NCI-H460 (cell line): ENCODE results near the gene TLX3. TPM values are rescaled to one million over a fixed set of nuclear protein-coding genes. Genes with fewer than 3 reads are reported as not detected.
"Not testable (repeated sequence)": the region's sequence is repeated elsewhere in the genome, so short reads cannot be mapped to it uniquely, and the experiment has no call there.

Experiments
- DNase-seq: peaks from one replicate; pipeline ENCODE4 v3.0.0-alpha.2; 2016; ENCODE audit warnings: low read depth; ENCODE audit errors: extremely low read depth
- polyA plus RNA-seq: library from polyadenylated mRNA; depleted of rRNA; stranded (reverse); fragments of >200 nt; gene quantifications from 2 replicates; pipeline ENCODE4 v1.2.3, GENCODE V29; 2014; cell fraction: nucleus; rRNA removed
- total RNA-seq: library from RNA; depleted of rRNA; stranded (reverse); fragments of >200 nt; shearing (Covaris generic); gene quantifications from 2 replicates; pipeline ENCODE4 v1.2.3, GENCODE V29; 2014; rRNA removed

The TLX3 gene
- total RNA-seq, result not detected in 2 replicates
- polyA plus RNA-seq, result not detected in 2 replicates

DNA sequence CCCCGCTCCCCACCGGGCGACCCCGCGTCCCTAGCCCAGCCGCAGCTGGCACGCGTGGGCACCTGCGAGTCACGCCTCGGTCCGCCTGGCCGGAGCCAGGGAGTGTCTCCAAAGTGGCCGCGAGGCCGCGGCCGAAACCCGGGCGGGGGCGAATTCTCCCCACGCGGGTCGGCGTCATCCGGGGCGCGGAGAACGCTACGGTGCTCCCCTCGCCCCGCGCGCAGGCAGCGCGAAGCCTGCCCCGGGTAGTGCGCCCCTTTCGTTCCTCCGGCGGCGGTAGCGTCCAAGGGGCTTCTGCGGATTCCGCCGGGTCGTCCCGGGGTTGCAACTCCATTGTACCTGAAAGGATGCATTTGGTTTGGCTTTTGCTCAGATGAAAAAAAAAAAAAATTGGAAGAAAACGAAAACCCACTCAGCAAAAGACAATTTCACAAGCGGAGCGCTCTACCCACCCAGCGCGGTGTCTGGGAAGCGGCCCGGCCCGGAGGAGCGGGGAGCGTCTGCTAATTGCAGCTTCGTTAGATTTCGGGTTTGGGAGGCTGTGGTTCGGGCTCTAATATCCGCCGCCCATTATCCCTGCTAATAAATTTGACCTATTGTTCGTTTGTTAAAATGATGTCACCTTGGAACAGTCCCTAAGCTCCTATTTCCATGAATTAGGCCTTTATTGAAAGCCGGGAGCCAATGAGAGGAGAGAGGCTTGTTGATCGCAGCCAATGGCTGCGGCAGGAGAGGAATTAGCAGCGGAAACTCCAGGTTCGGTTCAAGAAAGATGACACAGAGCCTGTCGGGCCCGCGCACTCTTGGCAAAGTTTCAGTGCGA is at the start of gene TLX3:
Gene TLX3 (plus strand): TSS at position 796 of the 823 bp plus-strand sequence. CDS start 118 bp downstream, outside the sequence.
- no peak for DNase-seq

DNA sequence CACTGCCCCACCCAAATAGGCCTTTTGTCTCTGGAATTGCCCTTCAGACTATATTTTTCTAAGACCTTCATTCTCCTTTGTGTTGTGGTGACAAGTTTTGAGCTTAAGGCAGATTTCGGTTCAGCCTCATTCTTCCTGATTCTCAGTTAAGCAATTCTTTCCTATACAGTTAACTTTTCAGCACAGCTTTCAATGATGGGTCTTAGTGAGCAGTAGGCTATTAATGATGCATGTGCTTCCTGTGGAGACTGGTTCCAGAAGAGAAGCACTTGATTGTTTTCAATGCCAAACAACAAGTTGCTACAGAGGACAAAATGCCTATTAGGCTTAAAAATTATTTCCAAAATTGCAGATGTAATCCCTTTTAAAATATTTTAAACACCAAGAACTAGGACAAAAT is 47.7 kb upstream of the TLX3 start:
- DNase-seq, result no peak

DNA sequence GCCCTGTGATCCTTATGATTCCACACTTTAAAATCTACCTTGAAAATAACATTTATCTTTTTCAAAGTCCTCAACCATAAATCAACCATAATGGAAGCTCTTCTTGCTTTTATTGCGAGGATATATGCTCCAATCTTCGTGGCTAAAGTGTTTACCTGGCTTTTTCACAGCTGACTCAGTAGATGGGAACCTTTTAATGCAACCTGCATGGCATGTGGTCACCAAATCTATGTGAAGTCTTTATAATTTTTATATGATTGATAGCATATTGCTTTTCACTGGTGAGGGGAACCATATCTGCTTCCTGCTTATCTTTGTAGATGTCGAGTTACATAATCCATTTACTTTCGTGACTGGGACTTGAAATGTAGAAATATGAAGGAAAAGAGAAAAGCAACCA is 47.1 kb upstream of the TLX3 start:
- no peak for DNase-seq

DNA sequence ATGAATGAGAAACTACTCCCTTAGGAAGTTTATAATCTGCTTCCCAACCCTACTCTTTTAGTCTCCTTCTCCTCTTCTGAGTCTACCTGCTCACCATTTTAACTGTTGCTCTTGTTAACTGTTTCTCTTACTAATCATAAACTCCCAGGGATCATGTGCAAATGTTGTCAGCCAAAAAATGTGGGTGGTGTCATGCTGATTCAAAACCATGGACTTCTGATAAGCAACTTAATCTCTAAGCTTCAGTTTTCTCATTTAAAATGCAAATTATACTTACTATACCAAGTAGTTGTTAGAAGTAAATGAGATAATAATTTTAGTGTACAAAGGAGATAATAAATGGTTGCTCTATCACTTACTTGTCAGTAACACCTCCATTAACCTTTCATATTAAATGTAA is 45.9 kb upstream of the TLX3 start:
- no peak for DNase-seq

DNA sequence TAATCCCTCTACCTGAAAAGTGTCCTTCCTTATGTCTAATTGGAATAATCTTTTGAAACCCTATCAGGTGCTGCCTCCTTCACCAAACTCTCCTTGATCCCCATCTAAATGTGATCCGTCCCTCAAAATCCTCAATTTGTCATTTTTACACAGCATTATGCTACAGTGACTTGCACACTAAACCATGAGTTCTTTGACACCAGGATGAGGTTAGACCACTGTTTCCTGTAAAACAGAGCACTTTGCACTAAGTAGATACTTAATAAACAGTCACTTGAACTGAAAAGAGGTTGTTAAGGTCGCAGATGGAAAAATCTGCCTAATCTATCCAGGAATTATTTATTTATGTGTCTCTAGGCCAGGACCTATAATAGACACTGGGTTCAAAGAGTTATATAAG is 44.2 kb upstream of the TLX3 start:
- no peak for DNase-seq

DNA sequence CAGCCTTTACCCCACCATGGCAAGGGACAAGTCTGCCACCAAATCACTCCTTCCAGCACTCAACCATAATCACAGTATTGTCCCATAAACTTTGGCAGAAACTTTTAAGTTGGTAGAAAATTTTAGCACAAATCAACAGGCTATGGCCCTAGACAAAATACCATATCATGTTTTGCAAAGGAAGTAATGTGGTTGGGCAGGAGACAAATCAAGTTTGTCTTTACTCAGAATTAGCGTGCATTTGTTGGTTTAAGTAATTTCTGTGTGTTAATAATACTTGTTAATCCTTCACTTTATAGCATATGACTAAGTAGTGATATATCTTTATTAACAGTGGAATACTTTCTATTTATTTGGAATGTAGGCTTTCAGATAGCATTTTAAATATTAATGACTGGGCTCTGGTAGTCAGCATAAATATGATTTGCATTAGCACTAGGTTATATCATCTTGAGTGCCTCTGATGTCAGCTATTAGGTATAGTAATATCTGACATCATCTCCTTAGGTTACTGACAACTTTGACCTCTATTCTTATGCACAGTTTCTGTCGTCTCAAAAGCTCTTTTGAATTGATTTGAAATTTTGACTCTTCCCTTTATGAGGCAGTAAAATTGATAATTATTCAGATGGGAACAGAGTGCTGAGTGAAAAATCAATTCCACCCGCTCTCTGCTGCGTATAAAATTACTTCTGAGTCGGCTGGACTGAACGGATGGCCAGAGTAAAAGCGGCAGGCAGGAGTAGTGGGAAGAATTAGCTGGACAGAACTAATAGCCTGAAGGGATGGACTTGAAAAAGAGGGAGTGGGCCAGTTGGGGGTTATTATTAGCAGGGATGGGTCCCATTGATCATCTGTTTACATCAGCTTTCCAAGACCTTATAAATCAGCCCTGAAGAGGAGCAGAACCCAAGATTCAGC is 40.1 kb upstream of the TLX3 start:
- DNase-seq, result no peak

DNA sequence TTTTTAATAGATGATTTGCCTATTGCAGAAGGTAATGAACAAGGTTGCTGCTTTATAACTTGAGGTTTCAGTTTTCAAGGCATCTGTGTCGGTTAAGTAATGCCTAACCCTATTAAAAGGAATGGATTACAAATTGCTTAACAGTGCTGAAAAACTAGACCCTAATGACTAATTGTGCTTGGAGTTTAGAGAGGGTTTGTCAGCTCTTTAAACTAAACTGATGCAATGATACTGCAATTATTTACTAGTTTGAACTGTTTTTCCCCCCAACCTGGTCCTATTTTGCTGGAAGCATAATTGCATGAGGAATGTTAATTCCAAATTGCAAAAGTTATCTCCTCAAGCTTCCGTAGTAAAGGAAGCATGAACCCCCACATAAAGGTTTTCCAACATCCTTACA is 39.3 kb upstream of the TLX3 start:
- peak; percentile 43 for DNase-seq

DNA sequence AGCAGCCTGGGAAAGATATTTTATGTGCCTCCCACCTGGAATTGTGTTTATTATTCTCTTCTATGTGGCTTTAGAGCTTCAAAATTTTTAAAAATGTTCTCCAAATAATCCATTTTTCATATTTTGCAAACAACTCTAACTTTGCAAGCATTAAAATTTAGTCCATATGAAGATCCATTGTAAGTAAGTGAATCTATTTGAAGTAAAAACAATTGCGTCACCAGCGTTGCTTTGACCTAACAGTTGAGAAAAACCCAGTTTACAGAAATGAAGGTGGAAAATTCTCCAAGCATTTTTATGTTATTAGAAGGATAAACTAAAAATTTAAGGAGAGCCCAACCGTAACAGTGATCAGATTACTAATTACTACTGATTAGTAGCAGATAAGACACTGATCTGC is 38.9 kb upstream of the TLX3 start:
- no peak for DNase-seq

DNA sequence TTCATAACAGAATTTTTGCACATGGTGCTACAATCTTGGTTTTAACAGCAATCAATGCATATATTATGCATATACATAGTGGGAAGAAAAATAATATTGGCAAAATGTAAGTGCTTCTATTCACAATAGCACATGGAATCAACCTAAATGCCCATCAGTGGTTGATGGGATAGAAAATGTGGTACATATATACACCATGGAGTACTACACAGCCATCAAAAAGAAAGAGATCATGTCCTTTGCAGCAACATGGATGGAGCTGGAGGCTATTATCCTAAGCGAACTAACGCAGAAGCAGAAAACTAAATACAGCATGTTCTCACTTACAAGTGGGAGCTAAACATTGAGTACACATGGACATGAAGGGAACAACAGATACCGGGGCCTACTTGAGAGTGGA is 37.2 kb upstream of the TLX3 start:
- DNase-seq, result no peak

DNA sequence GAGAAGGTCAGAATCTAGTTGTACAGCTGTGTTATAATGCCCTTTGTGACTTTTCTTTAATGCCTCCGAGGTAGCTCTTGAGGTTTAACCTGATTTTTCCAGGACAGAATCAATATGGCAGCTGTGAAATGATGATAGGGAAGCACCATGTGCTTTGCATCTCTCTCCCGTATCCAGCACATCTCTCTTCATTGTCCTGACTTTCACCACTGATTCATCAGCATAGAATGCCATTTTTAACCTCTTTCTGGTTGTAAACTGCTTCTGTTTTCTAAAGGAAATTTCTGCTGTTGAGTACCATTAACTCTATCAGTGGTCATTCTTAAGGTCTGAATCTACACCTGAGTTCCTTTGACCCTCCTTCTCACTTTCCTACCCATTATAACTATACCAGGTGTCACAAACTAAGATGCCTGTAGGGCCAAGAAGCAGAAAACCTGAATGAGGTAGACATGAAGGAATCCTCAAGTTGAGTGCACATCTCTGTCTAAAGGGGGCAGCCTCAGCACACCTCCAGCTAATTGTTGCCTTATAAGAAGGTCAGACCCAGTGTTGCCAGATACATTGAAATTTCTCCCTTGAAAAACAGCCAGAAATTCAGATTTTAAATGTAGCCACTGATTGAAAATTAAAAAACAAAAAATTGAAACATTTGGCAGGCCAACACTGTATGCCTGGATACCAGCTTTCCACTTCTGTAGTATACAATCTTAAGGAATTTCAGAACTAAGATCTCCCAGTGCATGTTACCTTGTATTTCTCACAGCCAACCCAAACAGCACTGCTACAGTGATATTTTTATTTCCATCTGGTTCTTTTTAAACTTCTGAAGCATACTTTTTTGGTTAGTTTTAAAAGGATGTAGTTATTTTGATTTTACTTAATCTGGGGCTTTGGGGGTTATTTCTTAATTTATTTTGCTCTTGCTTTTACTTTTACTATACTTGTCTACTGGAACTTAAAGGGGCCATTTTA is 35.8 kb upstream of the TLX3 start:
- DNase-seq, result no peak

DNA sequence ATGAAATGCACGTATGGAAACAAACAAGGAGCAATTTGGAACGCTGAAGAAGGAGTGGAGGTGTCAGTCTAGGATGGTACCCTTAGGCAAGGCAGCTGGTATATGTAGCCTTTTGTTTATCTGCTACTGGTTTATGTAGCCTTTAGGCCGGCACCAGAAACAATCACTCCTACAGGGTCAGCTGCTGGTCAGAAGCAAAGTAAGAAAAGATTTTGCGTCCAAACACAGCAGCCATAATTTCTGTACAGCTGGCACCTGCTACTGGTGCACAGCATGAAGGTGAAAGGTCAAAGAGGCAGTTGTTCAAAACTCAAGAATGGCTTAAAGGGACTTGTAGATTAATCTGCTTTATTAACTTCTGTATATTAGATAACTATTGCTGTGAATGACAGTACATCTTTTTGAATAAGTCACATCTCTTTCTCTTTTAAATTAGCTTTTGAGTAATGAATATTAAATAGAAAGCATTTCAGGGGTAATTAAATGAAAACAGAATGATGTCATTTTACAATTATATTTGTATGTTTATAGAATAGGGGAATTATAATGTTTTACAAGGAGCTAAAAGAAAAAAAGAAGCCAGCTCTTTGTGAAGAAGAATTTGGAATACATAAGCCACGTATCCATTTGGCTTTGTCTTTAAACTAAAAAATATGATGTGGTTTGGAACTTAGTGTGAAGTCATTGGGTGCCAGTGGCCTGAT is 33.1 kb upstream of the TLX3 start:
- no peak for DNase-seq

DNA sequence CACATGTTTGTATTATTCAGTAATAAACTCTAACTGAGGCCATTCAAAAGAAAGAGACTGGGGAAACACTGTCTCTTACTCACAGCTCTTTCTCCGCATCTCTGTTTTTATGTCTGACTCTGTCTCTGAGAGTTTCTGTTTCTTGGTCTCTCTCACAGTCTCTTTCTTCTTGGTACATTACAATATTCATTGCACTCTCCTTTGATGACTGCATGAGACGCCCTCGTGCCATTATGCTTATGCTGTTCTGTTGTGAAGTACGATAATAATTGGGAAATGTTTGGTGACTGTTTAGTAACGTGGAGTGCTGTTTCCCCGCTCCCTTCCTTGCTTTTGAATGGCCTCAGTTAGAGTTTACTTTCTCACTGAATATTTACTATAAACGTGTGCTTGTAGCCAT is 25.3 kb upstream of the TLX3 start:
- no peak for DNase-seq

DNA sequence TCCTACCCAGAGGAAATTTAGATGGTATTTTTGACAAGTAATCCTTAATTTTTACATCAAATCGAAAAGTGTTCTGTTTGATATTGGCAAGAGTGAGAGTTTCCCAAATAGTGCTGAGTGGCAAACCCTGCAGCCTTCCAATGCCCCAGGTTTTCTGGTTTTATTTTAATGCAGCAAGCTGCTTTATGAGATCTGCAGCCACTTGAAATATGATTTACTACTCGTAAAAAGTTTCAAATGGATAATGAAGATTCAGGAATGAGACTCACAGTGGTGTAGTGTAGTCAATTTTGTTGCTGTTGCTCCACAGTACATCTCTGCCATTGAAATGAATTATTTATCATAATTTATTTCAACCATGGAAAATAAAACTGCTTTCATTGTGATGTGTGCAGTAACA is 23.6 kb upstream of the TLX3 start:
- DNase-seq, result no peak

DNA sequence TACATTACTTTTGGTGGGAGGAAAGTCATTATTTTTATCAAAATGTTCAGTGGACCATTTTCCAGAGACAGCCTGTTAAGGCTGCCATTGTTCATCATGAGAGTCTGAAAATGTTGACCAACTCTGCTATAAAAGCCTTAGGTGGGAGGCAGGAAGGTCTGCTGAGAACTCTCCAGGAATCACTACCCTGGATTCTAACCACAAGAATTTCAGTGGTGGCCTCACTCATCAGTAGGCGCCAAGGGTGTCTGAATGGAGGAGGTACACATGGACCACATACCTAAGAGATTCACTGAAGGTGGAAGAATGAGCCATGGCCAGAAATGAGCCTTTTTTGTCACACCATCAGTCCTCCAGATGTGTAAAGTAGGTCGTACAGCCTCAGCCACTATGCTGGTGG is 21.0 kb upstream of the TLX3 start:
- no peak for DNase-seq

DNA sequence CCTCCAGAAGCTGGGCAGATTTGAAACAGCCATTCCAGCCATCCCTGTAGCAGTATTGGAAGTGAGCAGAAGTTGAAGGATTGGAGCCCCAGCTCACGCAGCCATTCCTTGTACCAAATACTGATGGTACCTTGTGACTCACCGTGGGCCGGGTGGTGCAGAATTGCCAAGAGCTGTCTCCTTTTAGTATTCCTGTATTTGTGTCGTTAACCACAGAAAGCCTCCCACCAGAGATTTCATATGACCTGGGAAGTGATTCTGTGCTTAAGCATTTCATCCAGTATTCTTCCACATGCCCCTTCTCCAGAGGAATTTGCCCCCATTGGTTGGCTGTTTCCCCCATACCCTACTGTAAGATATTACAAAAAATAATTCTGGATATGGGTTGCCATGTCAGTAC is 17.7 kb upstream of the TLX3 start:
- no peak for DNase-seq

DNA sequence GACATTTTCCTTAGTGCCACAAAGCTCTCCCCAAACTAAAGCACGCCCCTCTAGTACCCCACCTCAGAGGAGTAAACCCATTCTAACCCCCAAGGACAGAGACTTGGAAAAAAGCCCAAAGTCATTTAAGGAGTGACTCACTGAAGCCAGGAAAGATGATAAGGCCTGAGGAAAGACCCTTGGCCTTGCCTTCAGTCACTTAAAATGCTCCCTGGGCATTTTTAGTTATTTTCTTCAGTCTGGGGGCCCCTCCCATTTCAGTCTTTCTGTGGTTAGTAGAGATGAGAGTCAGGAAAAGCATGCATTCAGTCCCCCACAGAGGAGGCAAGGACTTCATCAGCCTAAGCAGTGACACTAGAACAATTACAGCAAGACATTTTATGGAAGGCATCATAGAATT is 13.7 kb upstream of the TLX3 start:
- no peak for DNase-seq

DNA sequence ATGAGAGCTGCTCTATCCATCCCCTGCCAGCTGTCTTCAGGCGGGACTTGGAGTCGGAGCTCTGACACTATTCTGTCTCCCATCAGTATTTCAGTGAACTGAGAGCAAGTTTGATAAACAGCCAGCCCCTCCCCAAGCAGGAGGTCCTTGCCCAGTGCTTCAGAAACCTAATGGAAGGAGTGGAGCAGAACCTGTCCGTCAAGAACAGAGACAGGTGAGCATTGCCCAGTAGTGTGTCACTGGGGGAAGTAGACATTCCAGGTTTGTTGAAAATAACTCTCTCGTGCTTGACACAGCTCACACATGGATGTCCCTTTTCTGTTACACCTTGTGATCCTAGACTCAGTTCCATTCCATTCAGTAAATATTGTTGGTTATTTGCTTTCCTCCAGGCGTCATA is 13.2 kb upstream of the TLX3 start:
- no peak for DNase-seq

DNA sequence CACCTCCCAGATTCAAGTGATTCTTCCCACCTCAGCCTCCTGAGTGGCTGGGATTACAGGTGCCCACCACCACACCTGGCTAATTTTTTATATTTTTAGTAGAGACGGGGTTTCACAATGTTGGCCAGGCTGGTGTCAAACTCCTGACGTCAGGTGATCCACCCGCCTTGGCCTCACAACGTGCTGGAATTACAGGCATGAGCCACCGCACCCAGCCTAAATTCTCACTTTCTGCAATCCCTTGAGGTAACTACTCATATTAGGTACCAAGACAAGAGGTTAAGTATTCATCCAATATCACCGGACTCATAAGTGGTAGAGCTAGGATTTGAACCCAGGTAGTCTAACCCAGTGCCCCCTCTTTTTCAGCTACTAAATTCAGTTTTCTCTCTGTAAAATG is 11.1 kb upstream of the TLX3 start:
- DNase-seq, result not testable (repeated sequence)

DNA sequence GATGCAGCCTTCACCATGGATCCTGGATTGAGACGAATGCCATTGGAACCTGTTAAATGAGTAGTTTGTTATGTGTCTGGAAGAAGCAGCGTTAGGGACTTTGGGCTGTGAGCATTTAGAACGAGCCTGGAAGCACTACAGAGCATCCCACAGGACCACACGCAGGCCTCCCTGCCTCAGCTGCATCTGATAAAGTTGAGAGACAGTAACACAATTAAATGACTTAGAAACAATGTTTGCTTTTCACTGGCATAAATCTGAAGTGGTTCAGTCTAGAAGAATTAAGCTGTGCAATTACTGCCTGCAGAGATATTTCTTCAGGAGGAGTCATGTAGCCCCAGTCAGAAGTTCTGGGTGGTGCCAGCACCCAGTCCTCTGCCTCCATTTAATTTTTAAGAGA is 9.8 kb upstream of the TLX3 start:
- no peak for DNase-seq

DNA sequence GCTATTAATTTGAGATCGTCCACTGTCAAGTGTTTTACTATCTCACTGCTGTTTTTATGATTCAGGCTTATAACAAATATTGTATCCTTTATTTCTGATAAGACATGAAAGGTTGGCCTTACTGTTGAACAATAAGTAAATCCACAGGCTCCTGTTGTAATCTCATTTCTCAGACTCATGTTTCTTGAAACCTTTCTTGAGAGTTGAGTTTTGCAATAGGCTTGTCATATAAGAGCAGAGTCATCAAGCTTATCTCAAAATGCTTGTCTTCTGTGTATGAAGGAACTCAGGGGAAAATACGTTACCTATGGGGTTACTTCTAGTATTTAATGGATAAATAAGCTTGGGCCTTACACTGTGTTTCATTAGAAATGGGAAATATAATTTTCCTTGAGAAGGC is 9.2 kb upstream of the TLX3 start:
- no peak for DNase-seq
